GM21381 (cell line): ENCODE results near the gene NFATC1.

ENCODE experiments used
- ATAC-seq: cut with Tn5 transposase; IDR thresholded peaks from one replicate; pipeline ENCODE4 v1.9.1; 2021; ENCODE audit warnings: mild to moderate bottlenecking, moderate library complexity; ENCODE audit not compliant: unreplicated experiment

The NFATC1 gene

DNA sequence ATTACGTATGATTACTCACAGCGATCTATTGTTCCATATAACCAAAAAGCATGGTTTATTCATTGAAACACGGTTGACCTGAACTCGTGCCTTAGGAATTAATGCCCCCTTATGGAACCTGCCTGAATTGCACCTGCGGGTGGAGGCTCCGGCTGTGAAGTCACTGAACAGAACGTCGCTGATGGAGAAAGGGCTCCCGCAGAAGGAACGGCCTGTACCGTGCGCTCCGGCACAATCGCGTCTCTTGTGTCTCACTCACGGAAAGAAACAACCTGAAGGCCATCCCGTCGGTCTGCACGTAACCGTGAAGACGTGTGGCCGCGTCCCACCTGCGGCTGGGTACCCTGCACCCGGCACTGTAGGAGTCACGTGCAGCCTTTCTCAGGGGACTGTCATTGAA, 133.1 kb downstream of the NFATC1 start:
- no peak for ATAC-seq

DNA sequence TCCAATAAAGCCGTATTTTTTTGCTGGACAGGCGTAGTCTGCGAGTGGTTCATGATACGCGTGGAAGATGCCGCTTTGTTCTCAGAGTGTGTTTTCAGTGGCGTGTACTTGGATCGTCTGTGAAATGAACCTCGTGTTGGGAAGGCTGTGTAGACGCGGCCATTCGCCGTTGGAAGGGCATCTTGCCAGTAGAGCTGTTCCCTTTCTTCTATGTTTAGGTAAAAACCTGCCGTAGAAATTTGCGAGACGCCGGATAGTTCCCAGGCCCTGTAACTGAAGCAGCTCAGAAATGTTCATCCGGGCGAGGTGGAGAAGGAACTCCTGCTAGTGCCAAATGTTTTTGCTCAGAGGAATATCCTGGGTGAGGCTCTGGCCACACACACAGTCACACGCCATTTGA, 133.6 kb downstream of the NFATC1 start:
- no peak for ATAC-seq

- no peak for ATAC-seq
Measured at GRCh38 chr18:79529991-79530390, 134.3 kb downstream of the NFATC1 start.

DNA sequence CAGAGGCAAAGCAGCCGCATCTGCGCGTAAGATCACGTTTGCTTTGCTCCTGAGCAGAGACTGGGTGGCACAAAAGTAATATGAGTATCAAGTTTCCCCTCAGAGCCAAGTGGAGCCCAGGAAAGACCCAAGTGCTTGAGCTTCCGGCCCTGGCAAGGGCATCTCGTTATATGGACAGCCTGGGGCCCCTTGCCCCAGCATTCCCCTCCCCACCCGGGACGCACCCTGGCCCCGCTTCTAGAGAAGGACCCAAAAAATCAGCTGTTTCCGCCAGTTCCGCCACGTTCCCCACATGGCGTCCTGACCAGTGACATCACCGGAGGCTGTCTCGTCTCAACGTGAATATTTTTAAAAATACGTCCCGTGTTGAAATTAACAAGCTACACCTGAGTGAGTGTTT, 135.1 kb downstream of the NFATC1 start:
- no peak for ATAC-seq

- no peak for ATAC-seq
Measured at GRCh38 chr18:79531386-79531785, 135.7 kb downstream of the NFATC1 start.

DNA sequence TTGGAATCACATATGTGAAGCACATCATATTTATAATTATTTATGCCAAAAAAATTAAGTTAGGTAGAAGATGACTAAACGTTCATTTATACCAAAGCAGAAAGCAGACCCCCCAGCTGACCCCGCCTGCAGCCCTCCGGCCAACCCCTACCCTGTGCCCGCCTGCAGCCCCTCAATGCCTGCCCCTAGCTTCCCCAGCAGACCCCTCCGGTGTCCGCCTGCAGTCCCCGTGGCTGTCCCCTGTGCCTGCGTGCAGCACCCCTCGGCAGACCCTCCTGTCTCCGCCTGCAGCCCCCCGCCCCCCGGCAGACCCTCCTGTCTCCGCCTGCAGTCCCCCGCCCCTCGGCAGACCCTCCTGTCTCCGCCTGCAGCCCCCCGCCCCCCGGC, 136.2 kb downstream of the NFATC1 start:
- no peak for ATAC-seq

DNA sequence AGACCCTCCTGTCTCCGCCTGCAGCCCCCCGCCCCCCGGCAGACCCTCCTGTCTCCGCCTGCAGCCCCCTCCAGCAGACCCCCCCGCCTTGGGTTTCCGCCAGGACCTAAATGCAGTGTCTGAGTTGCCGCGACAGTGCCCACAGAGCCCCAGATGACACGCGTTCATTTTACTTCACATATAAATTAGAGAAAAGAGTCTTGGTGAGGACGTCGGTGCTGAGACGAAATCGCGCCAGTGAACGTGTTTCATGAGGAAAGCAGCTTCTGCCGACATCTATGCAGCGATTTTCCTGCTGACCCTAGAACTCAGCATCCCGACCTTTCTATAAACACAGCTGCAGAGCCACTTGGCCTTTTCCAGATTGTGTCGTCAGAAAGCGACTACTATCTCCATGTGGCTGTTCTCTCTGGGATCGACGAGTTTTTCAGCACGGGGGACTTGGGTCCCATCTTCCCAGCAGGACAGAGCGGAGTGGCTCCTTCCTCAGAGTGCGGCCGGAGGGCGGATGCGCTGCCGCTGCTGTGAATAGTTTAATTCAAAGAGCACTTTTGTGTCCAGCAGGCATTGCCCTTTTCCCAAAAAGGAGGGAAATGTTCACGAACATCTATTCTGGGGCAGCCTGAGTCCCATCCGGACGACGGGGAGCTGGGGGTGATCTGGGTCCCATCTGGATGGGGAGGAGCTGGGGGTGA, 136.7 kb downstream of the NFATC1 start:
- ATAC-seq, result no peak

GRCh38 chr18:79533146-79533545, 137.4 kb downstream of the NFATC1 start:
- no peak for ATAC-seq

DNA sequence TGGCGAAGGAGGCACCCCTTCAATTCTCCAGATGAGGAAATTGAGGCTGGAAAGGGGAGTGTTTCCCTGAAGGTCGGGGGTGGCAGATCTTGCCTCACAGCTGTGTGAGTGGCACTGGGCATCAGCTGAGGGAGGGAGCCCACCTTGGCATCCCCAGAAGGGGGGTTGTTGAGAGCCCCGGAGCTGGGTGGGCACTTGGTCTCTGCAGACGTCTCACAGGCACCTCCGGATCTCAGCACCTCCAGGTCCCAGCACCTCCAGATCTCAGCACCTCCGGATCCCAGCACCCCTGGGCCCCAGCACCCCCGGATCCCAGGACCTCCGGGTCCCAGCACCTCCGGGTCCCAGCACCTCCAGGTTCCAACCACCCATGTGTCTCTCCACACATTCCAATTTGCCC, 137.9 kb downstream of the NFATC1 start:
- no peak for ATAC-seq

- no peak for ATAC-seq
Measured at GRCh38 chr18:79534356-79534755, 138.6 kb downstream of the NFATC1 start.

DNA sequence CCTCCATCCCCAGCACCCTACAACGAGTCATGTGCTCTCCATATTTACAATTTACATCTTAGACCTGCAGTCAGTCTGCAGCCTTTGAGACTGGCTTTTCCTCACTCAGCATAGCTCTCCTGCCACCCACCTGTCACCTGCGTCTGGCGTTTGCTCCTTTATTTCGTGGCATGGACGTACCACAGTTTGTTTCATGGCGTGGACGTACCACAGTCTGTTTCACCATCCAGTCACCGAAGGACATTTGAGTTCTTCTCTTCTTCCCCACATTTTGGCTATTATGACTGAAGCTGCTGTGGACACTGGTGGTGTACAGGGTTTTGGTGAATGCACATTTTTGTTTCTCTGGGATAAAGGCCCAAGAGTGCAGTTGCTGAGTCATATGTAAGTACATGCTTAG, 142.0 kb downstream of the NFATC1 start:
- ATAC-seq, result no peak

DNA sequence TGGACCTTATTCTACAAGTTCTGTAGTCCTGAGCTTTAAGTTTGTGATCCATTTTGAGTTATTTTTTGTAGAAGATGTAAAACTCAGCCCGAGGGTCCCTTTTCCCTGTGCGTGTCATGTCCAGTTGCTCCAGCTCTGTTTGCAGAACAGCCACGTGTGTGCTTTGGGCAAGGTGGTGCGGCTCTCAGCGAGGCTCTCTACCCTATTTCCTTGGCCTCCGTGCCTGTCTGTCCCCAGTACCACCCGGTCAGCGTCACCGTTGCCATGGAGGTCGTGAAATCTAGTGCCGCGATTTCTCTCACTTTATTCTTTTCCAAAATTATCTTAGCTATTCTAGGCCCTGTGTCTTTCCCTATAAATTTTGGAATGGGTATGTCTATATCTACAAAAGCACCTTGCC, 142.9 kb downstream of the NFATC1 start:
- no peak for ATAC-seq

DNA sequence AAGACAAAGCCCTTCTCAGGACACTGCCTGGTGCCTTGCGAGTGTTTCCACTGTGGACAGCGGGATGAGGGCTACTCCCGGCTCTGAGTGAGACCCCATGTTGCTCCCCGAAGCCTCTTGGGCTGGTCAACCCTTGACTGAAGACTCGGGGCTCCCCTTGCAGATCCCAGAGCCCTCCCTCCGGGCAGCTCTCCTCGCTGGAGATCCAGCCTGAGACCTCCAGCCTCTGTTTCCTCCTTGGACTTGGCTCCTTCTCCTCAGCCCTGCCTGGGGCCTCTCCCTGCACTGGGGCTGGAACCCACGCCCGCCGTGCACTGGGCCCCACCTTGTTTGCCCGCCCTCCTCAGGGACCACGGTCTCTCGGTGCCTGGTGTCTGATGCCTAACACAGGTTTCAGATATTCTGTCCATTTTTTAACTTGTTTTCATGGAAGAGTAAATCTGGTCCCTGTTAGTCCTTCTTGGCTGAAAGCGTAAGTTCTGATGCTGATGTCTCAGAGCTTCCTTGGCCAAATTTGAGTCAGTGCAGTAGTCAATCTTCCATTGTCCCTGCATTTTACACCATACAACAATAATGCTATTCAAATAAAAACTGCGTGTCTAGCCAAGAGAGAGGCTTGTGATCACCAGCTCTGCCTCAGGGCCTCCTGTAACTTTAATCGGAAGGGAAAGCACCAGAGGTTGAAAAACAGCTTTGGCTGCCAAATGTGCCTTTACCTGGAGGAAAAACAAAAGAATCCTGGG, 144.6 kb downstream of the NFATC1 start:
- no peak for ATAC-seq

GRCh38 chr18:79540904-79541282, 145.2 kb downstream of the NFATC1 start:
- no peak for ATAC-seq

- no peak for ATAC-seq
Measured at GRCh38 chr18:79542213-79542612, 146.5 kb downstream of the NFATC1 start.

DNA sequence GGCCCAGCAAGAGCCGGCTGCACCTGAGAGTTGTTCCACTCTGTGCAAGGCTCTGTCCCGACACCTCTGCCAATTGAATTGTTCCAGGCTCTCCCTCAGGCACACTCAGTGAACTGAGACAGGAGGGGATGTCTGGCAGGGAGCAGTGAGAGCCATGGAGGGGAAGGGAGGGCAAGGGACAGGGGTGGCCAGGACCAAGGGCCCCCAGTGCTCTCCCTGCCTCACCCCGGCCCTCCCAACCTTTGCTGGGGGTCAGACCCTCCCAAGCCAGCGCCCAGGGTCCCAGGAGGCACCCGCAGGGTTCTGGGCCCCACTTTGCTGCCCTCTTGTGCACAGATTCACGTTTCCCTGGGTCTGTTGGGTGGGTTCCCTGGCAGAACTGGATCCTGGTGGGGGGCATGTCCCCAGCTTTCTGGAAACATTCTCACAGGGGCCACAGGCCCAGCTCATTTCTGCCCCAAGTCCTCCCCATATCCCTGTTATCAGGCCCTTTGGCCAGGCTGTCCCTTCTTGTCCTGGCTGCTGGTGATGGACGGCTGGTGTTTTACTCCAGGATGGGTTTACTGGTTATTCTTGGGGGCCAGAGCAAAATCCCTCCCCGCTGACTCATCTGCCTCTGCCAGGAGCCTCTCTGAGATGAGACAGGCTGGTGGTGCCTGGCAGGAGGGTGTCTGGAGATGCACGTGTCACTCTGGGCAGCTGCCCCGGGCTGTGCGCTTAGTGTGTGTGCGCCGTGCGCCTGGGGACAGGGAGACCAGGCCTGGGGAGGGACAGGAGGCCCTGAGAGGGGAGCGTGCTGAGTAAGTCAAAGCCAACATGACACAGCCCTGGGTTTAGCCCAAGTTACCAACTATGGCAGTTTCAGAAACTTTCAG, 147.4 kb downstream of the NFATC1 start:
- no peak for ATAC-seq

DNA sequence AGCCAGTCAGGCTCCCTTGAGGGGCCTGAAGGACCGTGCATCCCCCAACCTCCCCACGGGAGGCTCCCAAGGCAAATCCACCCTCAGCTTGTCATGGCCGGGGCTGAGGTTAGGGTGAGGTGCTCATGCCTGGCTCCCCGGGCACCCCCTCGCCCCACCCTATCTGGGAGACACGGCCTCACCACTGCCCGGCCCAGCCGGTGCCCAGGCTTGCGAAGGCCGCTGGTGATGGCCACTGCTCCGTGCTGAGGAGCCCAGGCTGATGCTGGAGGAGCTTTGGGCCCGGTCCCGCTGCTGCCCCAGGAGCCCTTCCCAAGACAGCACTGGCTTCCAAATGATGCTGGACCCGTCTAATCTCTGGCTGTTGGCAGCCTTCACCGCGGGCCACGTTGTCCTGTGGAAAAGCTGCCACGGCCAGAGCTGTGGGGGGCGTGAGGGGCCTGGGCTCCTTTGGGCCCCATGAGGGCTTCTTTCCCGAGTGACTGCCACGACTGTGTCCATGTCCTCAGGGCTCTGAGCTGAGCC, 148.2 kb downstream of the NFATC1 start:
- ATAC-seq, result no peak

DNA sequence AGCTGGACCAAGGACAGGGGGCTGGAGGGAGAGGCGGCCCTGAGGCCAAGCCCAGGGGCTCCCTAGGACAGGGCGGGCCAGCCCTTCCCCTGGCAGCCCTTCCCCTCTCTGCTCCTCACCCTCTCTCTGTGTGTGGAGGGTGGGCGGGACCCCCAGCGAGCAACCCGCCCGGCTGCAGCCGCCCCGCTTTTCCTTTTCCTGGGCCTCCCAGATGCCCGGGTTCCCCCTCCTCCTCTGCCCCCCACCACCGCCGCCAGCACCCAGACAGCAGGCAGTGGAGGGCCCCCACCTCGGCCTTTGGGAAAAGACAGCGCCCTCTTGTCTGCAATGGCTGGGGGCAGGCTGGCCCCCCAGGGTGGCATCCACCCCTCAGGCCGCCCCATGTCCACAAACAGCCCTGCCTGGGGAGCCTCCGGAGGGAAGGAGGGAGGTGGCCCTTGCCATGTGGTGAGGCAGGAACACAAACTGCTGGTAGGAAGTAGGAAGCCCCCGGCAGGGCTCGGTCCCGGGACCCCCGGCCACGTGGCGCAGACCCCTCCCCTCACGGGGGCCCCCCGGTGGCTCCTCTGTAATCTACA, 148.7 kb downstream of the NFATC1 start:
- ATAC-seq, result no peak

- ATAC-seq, result no peak
Measured at GRCh38 chr18:79545255-79545654, 149.5 kb downstream of the NFATC1 start.

DNA sequence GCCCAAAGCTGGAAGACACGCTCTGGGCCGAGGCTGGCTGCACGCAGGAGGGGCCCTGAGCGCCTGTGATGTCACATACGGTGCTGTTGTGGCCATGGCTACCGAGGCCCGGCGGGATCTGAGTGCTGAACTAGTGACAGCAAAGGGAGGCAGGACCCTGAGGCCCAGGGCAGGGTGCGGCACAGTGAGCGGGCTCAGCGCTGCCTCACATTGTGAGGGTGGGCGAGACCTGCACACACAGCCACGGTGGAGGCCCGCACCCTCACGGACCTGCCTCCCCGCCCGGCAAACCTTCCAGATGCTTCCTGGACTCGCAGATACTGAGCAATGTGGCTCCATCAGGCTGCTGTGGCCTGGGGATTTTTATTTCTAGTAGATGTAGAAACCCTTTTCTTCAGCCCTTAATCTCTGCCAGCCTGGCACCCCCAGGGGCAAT, 150.0 kb downstream of the NFATC1 start:
- ATAC-seq, result no peak

DNA sequence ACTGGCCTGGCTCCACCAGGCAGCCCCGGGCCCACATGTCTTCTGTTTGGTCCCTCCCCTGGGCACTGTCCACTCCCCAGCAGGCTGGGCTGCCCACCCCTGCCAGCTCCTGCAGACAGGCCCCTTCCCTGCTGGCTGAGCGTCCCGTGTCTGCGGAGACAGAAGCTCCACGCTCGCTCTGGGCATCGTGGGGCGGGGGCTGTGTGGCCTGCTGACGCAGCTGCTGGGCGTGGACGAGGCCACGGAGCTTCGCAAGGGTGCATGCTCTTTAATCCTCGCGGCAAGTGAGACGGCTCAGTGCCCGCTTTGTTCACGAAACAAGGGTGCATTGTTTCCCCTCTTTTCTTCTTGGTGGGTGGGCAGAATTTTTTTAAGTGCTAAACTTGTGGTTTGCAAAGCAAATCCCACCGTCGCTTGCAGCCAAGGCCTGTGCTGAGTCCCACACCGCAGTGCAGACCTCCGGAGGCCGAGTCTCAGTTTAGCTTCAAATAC, 151.1 kb downstream of the NFATC1 start:
- ATAC-seq, result no peak
